HG02885 (cell line): ENCODE measurements around the gene PEPD.

Experiments
- ATAC-seq: cut with Tn5 transposase; IDR thresholded peaks from one replicate; pipeline ENCODE4 v1.9.1; 2021; ENCODE audit warnings: mild to moderate bottlenecking; ENCODE audit not compliant: unreplicated experiment, poor library complexity

Gene PEPD

DNA sequence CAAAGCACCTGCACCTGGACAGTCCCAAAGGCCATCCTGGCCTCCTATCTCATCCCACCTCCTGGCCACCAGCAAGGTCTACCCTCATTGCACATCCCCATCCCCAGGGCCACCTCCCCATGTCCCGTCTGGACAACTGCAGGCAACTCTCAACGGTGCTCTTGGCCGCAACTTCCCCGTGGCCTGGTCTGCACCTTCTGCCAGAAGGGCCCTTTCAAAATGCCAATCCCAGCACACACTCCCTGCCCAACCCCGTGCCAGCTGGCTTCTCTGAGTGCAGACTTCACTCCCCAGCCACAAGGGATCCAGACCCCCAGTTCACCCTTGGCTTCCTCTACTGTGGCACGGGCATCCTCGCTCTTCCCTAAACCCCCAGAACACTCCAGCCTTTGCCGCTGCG, 8.2 kb downstream of the PEPD start:
- ATAC-seq = no peak

DNA sequence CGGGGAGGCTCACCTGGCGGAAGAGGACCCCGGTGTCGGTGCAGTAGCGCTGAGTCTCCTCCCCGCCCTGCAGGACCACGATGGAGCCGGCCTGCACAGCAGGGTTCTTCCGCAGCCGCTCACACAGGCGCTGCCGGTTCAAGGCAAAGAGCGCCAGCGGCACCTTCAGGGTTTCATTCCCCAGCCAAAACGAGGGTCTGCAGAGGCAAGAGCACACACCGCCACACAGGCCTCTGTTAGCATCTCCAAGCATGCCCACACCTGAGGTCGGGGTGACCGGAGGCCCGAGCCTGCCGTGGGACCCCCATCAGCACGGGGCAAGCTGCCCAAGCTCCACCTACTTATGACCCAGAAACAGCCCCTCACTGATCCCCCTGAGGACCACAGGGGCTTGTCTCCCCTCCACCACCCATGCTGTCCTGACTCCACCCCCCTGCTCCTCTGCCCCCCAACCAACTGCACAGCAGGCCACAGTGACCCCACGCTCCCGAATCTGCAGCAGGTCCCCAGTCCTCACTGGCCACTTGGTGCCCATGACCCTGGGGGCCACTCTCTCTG, 8.9 kb downstream of the PEPD start:
- ATAC-seq = no peak

DNA sequence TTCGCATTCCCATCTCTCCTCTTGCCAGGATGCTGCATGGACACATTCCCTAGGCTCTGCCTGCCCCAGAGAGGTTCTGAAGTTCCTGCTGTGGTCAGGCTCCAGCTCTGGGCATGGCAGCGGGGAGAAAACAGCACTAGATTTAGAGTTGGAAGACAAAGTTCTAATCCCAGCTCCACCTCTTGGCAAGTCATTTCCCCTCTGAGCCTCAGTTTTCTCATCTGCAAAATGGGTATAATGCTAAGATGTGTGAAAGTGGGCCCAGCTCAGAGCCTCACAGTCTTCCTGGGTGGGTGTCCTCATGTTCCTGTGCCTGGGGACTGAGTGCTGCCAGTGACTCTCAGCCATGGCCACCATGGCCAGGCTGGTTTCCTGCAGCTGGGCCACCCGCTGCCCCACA, 9.6 kb downstream of the PEPD start:
- no peak for ATAC-seq

DNA sequence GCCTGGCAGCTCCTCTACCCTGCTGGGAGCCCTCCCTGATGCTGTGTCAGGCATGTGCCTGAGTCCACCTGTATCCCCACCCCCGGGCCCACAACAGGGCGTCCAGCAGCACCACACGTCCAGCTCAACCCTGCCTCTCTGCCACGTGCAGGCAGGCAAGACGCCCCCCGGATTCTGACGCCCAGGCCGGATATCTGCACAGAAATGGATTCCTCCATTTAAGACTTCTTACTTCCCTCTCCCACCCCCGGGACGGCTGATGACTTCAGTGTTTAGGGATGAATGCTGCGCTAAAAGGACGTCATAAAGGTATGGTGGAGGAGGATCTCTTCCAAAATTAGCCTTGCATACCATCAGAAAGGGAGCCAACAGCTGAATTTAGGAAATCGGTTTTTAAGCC, 10.2 kb downstream of the PEPD start:
- no peak for ATAC-seq

DNA sequence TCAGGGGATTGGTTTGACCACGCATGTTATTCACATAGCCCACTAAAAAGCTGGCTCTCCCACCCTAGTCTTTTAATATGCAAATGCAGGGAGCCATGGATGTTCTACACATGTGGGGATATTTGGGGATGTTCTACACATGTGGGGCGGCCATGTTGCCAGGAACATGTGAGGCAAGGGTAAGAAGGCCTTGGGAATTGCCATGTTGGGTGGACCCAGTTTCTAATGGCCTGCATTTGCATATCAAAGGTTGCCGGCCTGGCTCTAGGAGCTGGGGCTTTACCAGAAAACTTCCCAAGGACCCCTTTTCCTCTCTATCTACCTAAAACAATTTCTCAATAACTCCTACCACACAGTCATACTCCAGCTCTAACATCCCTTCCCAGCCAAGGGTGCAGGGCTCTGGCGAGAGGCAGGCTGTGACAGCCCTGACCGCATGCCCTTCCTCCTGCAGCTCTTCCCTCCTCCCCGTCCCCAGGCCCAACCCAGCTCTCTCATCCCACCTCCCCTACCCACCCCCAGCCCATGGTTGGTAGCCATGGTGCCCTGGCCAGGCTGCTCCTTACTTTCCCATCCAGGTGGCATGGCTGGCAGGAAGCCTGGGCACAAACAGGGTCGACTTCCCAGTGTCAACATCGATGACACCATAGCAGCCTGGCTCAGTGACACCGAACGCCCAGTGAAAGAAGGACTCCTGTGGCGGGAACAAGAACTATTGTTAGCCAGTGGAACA, 11.0 kb downstream of the PEPD start:
- no peak for ATAC-seq

DNA sequence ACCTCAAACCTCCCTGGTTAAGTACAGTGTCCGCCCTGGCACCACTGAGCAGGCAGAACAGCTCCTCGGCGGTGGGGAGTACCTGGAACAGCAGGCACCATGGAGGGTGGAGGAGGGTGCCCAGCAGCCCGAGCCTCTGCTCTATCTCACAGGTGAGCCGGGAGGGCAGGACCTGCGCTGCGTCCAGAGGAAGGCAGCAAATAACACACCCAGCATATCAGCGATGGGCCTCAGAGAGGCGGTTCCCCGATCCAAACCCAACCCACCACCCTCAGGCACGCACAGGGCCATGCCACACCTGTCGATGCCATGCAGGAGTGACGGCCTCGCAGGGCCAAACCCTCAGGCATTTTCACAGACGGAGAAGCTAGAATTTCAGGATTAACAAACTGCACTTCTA, 11.8 kb downstream of the PEPD start:
- no peak for ATAC-seq

DNA sequence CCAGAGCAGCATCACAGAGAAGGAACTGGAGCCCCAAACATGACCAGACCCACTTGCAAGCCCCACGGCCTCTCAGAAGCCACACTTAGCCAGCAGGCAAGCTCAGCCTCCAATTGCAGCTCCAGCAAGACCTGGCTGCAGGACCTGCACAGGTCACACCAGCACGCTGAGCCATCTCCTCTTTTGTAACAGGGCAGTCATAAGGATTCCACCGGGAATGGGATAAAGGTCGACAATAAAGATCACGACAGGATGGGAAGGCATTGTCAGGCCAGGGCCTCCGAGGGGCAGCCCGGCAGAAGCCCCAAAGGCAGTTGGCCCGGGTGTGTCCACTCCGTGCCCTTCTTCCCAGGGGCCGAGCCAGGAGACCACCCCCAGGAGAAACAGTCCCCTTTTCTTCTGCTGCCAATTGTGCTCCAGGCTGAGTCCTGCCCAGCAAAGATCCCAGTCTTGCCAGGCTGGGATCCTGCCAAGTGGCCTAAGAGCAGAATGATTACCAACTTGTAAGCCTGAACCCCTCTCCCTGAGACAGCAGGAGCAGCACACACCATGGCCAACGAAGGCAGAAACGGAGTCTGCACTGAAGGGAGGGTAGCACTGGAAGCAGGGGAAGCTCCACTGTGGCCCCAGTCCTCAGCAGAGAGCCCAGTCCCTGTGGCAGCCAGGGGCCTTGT, 12.5 kb downstream of the PEPD start:
- no peak for ATAC-seq

DNA sequence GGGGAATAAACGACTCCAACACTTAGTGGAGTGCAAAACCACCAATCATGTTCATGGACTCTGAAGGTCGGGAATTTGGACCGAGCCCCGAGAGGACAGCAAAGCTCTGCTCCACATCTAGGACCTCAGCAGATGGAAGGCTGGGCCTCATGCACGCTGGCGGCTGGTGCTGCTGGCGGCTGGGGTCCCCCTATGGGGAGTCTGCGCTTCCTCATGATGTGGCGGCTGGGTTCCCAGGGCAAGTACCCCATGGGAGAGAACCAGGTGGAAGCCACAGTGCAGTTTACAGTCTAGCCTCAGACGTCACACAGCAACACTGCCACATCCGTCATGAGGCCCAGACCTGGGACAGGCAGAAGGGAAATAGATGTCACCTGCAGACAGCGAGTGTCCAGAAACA, 13.2 kb downstream of the PEPD start:
- ATAC-seq = no peak

DNA sequence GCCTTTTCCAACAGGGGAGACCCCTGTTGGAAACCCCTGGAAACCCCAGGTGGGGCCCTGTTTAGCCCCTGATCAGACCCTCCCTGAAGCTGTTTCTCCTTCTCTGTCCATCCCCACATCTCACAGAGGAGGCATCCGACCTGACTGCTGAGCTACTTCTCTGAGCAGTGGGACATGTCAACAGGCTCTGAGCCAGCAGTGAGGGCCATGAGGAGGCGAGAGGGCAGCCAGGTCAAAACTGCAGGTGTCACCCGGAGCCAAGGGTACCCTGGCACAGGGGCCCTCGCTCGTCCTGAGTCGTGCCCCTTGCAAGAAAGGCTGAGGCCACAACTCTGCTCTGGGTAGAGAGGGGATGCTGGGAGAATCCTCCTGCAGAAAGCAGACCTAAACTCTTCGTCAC, 13.6 kb downstream of the PEPD start:
- ATAC-seq = no peak

DNA sequence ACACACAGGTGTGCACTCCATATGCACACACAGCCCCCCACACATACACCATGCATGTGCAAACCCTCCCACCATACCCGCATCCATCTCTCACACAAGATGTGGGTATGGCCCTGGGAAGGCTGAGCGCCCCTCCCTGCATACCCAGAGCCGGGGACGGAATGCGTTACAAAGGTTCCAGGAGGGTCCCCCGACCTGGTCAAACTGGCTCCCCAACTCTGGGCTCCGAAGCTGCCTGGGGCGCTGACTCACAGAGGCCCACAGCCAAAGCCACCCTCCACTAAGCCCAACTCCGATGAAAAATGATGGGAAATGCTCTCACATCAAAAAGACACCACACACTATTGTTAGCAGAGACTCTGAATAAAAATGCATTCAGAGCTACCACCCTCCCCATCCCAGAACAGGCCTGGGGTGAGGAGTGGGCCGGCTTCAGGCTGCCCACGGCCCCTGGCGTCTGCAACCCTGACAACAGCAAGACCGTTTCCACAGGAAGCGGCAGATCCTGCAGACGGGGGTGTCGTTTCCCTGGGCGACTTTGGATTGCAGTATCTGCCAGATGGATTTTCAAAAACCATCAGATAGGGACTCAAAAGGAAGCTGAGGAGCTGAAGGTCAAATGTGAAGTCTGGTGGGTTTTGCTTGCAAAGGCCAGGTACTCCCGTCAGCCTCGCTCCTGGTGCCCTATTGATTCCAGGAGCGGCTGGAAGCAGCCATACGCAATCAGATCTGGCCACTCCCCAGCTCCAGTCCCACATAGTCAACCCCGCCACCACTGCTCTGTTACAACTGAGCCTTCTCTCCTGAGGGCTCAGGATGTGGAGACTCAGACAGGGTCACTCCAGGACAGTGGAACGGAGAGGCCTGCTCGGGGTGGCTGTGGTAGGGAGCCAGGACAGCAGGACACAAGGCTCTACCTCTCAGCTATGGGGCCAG, 14.3 kb downstream of the PEPD start:
- no peak for ATAC-seq

DNA sequence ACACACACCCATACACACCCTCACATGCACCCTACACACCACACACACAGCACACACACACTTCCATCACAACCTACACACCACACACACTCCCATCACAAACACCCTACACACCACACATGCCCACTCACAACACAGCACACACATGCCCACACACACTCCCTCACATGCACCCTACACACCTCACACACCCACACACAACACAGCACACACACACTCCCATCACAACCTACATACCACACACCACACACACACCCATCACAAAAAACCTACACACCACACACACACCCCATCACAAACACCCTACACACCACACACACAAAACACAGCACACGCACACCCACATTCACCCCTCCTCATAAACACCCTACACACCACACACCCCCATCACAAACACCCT, 15.1 kb downstream of the PEPD start:
- no peak for ATAC-seq

DNA sequence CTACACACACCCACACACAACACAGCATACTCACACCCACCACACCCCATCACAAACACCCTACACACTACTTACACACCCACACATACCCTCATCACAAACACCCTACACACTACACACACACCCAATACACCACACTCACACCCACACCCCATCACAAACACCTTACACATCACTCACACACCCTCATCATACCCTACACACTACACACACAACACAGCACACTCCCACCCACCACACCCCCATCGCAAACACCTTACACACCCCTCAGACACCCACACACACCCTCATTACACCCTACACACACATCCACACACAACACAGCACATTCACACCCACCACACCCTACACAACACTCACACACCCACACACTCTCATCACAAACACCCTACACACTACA, 15.8 kb downstream of the PEPD start:
- ATAC-seq = no peak

DNA sequence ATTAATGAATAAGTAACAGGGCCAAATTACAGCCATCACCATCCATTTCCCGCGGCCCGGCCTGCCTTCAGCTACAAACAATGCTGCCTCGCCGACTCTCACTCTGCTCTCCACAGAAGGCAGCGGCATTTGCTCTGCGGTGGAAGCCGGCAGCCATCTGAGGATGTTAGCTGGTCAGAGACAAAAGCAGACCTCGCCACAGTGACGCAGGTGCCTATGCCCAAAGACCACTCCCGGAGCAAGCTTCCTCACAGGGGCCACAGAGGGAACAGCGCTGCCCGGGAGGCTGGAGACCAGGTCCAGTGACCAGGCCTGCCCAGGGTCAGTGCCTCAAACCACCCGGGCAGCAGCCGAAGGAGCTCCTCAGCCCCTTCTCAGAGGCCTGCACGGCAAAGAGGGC, 16.4 kb downstream of the PEPD start:
- no peak for ATAC-seq

DNA sequence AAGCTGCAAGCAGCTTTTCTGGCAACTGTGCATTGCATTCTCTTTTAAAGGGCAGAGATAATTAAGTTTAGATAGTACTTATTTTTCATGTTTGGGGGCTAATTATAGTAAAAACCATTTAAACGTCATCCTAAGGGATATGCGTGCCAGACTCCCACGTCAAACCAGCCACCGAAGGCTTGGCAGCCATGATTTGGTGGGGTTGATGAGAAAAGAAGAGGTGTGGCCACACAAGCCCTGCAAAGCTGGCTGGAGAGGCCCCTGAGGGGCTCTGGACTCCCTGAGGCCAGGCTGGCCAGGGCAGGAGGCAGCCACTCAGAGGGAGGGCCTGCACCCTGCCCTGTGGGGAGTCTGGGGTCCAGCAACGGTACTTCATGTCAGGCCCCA, 17.5 kb downstream of the PEPD start:
- no peak for ATAC-seq

DNA sequence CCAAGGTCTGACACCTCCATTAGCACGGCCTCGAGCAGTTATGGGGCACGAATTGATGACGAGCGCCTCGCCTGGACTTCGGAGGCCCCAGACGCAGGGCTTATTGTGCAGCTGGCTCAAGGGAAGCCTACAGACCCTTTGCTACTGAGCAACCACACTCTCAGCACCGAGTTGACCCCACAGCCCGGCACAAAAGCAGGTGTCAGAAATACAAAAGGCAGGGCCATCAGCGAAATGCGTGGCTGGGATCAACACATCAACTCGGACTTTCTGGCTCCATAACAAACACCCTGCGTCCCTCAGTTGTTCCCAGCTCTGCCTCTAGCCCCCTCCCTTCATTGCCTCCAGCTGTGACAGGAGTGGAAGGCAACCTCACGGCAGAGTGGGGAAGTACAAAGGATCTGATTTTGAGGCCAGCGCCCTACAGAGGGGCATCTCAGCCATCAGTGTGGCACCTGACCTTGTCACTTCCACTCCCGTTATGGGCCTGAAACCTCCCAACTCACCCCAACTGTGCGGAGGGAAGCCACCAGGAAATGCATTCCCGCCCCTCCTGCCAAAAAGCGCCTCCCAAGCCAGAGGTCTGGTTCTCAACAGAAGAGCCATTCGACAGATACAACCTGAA, 18.0 kb downstream of the PEPD start:
- ATAC-seq = no peak

DNA sequence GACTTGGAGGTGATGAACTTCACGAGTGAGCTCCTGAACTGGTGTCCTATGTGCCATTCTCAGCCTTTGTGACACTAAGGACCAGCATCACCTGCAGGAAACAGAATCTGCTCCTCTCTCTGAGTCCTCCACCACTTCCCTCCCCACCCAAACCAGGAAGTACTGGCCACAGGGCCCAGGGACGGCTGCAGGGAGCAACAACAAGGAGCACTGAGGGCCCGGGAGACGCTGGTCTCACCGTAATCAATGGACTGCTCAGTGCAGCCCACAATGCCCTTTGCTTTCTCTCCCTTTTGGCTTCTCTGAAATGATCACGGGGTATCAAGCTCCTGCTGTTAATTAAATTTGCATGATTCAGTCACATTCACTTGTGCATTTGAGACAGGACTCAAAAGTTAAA, 18.6 kb downstream of the PEPD start:
- ATAC-seq = no peak

DNA sequence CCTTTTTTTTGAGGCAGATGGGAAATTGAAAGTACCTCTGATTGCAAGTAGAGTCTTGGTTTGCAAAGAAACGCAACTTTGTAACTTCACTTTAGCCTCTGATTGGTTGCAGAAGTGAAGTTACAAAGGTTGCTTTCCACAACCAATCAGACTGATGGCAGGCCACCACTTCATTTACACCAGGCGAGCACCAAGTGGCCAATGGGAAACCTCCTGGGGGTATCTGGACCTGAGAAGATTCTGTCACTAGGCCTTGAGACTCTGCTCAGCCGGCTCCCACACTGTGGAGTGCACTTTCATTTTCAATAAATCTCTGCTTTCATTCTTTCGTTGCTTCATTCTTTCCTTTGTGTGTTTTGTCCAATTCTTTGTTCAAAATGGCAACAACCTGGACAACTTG, 19.1 kb downstream of the PEPD start:
- ATAC-seq = no peak

DNA sequence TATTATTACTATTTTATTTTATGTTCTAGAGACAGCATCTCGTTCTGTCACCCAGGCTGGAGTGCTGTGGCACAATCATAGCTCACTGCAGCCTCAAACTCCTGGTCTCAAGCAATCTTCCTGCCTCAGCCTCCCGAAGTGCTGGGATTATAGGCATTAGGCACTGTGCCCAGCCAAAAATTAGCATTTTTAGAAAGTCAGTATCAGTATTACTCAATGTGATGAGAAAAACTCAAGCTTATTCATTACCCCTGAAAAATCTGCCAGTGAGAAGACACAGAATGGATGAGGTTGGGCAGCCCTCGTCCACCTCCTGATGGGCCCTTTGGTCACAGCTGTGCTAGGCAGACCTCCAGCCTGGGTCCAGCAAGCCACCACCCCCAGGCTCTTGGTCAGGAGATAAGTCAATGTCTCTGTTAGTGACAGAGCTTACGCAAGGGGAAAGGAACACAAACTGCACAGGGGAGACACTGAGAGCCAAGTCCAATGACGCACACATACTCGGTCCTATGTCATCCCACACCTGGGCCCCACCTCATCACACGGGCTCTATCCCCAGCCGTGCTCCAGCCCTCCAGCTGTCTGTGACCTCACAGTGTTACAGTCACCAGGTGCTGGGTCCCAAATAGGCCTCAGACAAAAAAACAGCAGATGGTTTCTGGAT, 19.8 kb downstream of the PEPD start:
- no peak for ATAC-seq

DNA sequence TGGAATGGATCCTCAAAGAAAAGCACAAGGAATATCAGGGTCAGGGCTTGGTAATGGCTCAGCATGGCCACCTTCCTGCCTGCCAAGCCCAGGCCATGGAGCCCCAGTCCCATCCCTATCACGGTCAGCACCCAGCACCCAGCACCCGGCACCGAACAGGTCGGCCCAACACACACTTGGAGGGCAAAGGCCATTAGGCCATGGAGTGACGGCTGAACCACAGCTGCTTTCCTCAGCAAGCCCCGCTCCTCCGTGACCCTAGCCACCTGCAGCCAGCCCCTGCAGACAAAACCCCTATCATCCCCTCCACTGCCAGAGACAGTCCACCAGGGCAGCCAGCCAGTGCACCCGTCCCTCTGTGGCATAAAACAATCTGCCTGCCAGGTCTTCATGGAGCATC, 20.6 kb downstream of the PEPD start:
- no peak for ATAC-seq

DNA sequence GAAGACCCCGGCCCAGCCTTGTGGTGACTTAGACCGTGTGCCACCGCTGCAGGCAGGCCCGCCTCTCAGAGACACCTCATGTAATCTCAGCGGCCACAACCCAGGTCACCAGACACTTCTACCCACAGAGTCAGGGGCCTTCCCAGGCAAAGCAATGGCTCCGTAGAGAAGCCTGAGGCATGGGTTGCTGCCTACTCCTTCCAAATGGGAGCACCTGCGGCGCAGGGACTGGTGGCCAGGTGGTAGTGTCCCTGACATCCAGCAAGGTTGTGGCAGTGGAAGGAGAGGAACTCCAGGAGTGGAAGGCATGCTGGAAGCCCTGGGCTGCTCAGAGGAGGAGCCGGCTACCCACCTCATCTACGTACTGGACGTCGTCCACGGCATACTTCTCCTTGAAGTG, 21.0 kb downstream of the PEPD start:
- ATAC-seq = no peak
